Measurements from ENCODE around the gene HMCN1. TPM values are rescaled to one million over a fixed set of nuclear protein-coding genes. Genes with fewer than 3 reads are reported as not detected.
"Not testable (repeated sequence)": the region's sequence is repeated elsewhere in the genome, so short reads cannot be mapped to it uniquely, and the experiment has no call there.

The HMCN1 gene
- total RNA-seq, 1 donor from 2014 or later, result 2.0 TPM

GRCh38 chr1:185853739-185854138, 119.5 kb downstream of the HMCN1 start:
- DNase-seq, result no peak

GRCh38 chr1:185856482-185856881, 122.3 kb downstream of the HMCN1 start:
- no peak for DNase-seq

- DNase-seq, result no peak
Observed at GRCh38 chr1:185857442-185857841, 123.3 kb downstream of the HMCN1 start.

GRCh38 chr1:185860311-185860710, 126.1 kb downstream of the HMCN1 start:
- no peak for DNase-seq

GRCh38 chr1:185860859-185861258, 126.7 kb downstream of the HMCN1 start:
- DNase-seq, result no peak

- DNase-seq, result no peak
Observed at GRCh38 chr1:185861630-185862029, 127.4 kb downstream of the HMCN1 start.

GRCh38 chr1:185862235-185862634, 128.0 kb downstream of the HMCN1 start:
- DNase-seq, result no peak

- no peak for DNase-seq
Observed at GRCh38 chr1:185864331-185864730, 130.1 kb downstream of the HMCN1 start.

- DNase-seq, result no peak
Observed at GRCh38 chr1:185864889-185865517, 130.8 kb downstream of the HMCN1 start.

- no peak for DNase-seq
Observed at GRCh38 chr1:185869590-185869989, 135.4 kb downstream of the HMCN1 start.

- no peak for DNase-seq
Observed at GRCh38 chr1:185871627-185872150, 137.5 kb downstream of the HMCN1 start.

GRCh38 chr1:185874246-185874645, 140.1 kb downstream of the HMCN1 start:
- DNase-seq, result no peak

GRCh38 chr1:185880330-185880729, 146.1 kb downstream of the HMCN1 start:
- DNase-seq, result no peak

- no peak for DNase-seq
Observed at GRCh38 chr1:185880779-185881333, 146.7 kb downstream of the HMCN1 start.

GRCh38 chr1:185886046-185886445, 151.9 kb downstream of the HMCN1 start:
- DNase-seq, result no peak

- DNase-seq, result no peak
Observed at GRCh38 chr1:185886671-185887070, 152.5 kb downstream of the HMCN1 start.

- not testable (repeated sequence) for DNase-seq
Observed at GRCh38 chr1:185892831-185893403, 158.7 kb downstream of the HMCN1 start.

GRCh38 chr1:185894791-185895190, 160.6 kb downstream of the HMCN1 start:
- no peak for DNase-seq

- no peak for DNase-seq
Observed at GRCh38 chr1:185895208-185895900, 161.2 kb downstream of the HMCN1 start.

- no peak for DNase-seq
Observed at GRCh38 chr1:185896863-185897262, 162.7 kb downstream of the HMCN1 start.

- no peak for DNase-seq
Observed at GRCh38 chr1:185906186-185906585, 172.0 kb downstream of the HMCN1 start.

GRCh38 chr1:185907246-185907645, 173.1 kb downstream of the HMCN1 start:
- no peak for DNase-seq

- DNase-seq, result no peak
Observed at GRCh38 chr1:185911978-185912377, 177.8 kb downstream of the HMCN1 start.
